T-helper 2 cell treated with Interferon-gamma antibody and Interleukin-4, amounts not matched to agents 5 μg/mL and 100 μg/mL, for 36 hours (primary cell): ENCODE results near the gene PNPLA7.
"Not testable (repeated sequence)": the region's sequence is repeated elsewhere in the genome, so short reads cannot be mapped to it uniquely, and the experiment has no call there.

Experiments
- DNase-seq: peaks from one replicate; pipeline ENCODE4 v3.0.0; 2021; ENCODE audit warnings: low spot score
- H3K27ac Mint-ChIP-seq: one replicate; pipeline ENCODE4 v1.8.0; 2021; ENCODE audit warnings: mild to moderate bottlenecking, mixed read lengths
- H3K27me3 Mint-ChIP-seq: one replicate; pipeline ENCODE4 v1.8.0; 2021; ENCODE audit warnings: low read depth, mixed read lengths
- H3K36me3 Mint-ChIP-seq: one replicate; pipeline ENCODE4 v1.8.0; 2021; ENCODE audit warnings: low read depth, mixed read lengths
- H3K4me1 Mint-ChIP-seq: one replicate; pipeline ENCODE4 v1.8.0; 2021; ENCODE audit warnings: low read depth, mixed read lengths
- H3K4me3 Mint-ChIP-seq: one replicate; pipeline ENCODE4 v1.8.0; 2022; ENCODE audit warnings: mild to moderate bottlenecking, moderate library complexity, mixed read lengths
- H3K9me3 Mint-ChIP-seq: one replicate; pipeline ENCODE4 v1.8.0; 2021; ENCODE audit warnings: mixed read lengths

Gene PNPLA7

DNA sequence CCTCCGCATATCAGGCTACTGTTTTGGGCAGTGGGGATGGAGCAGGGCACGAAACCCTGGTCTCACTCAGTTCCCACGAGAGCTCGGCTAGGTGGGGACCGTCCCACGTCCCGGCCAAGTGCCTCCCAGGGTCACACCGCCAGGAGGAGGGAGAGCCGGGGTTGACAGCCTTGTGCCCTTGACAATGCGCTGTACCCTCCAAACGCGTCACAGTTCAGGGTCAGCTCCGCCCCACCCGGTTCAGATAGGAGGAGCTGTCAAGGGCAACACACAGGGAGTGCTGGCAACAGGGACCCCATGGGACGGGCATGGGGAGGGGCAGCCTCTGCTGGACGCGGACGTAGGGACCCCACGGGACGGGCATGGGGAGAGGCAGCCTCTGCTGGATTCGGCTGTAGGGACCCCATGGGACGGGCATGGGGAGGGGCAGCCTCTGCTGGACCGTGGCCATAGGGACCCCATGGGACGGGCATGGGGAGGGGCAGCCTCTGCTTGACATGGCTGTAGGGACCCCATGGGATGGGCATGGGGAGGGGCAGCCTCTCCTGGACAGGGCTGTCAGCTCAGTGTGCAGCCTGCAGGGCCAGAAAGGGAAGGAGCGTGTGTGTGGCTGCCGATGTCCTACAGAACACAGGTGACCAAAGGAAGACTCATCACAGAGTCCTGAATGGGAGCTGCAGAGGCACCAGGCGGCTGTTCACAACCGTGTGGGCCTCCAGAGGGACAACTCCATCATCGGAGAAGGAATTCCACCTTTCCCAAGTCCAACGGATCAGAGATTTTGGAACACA is 29.4 kb downstream of the PNPLA7 start:
- H3K4me3 Mint-ChIP-seq, result no peak overlapping the region
- H3K27me3 Mint-ChIP-seq, result no peaks in the 10 kb centered on the region
- DNase-seq, result no peak
- no peaks in the 10 kb centered on the region for H3K36me3 Mint-ChIP-seq
- no peak overlapping the region for H3K27ac Mint-ChIP-seq
- no peaks in the 10 kb centered on the region for H3K9me3 Mint-ChIP-seq
- peaks cover 3% of the 10 kb centered on the region for H3K4me1 Mint-ChIP-seq

DNA sequence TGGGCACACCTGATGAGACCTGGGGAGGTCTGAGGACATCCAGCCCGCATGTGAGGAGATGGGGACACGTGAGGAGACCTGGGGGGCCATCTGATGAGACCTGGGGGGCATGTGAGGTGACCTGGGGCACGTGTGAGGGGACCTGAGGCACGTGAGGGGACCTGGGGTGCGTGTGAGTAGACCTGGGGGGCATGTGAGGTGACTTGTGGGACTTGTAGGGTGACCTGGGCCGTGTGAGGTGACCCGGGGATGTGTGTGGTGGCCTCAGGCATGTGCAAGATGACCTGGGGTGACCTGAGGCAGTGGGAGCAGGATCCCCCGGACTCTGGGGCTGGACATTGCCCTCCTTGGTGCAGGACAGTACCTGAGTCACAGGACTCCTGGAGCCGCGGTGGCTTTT is 30.6 kb downstream of the PNPLA7 start:
- H3K27ac Mint-ChIP-seq, result no peak overlapping the region

GRCh38 chr9:137518661-137519459 is 31.3 kb downstream of the PNPLA7 start:
- not testable (repeated sequence) for H3K4me1 Mint-ChIP-seq, DNase-seq, H3K9me3 Mint-ChIP-seq, H3K4me3 Mint-ChIP-seq, H3K36me3 Mint-ChIP-seq, H3K27ac Mint-ChIP-seq, H3K27me3 Mint-ChIP-seq

More for the DNA sequence above, 30.6 kb downstream of the PNPLA7 start:
- no peak for DNase-seq
- Mint-ChIP-seq H3K4me1 (no peaks in the 10 kb centered on the region), H3K36me3 (no peaks in the 10 kb centered on the region), H3K27me3 (no peaks in the 10 kb centered on the region), H3K4me3 (no peak overlapping the region), H3K9me3 (no peaks in the 10 kb centered on the region)

DNA sequence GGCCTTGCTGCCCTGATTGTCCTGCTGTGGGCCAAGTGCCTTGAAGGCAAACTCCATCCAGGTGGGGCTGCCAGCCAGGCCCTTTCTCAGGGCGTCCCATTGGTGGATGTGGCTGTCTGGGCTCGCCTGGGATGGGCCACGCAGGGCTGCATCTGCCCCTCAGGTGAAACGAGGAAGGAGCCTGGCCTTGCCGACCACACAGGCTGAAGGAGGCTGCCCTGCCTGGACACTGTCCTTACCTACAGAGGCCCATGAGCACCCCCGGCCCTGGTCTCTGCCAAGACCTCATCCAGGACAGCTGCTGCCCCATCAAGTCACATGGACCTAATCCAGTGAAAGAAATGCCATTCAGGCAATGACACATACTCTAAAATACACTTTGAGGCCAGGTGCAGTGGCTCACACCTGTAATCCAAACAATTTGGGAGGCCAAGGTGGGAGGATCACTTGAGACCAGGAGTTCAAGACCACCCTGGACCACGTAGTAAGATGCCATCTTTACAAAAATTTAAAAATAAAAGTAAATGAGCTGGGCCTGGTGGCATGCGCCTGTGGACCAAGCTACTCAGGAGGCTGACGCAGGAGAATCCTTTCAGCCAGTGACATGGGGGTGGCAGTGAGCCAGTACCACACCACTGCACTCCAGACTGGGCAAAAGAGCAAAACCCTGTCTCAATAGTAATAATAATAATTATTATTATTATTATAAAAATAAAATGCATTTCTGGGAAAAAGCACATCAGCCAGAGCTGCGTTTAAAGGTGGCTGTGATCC is 33.9 kb downstream of the PNPLA7 start:
- H3K27me3 Mint-ChIP-seq, result no peaks in the 10 kb centered on the region
- H3K27ac Mint-ChIP-seq, result no peak overlapping the region
- no peak overlapping the region for H3K4me3 Mint-ChIP-seq
- no peak for DNase-seq
- no peaks in the 10 kb centered on the region for H3K9me3 Mint-ChIP-seq
- H3K36me3 Mint-ChIP-seq, result no peaks in the 10 kb centered on the region
- no peaks in the 10 kb centered on the region for H3K4me1 Mint-ChIP-seq

DNA sequence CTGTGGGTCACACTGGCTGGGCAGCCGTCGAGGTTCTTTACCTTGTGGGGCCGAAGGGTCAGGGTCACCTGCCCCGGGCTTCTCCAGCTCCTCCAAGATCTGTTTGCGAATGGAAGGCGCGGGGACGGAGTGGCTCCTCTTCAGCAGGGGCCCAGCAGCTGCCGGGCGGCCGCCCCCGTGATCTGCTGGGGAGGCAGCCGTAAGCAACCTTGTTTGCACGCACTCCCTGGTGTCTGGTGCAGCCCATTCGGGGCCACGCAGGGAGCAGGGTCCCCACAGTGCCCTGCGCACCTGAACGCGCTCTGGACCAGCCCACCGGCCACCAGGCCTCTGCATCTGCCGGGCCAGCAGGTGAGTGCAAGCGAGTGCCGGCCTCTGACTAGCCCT is 34.9 kb downstream of the PNPLA7 start:
- DNase-seq, result no peak
- Mint-ChIP-seq H3K36me3 (no peaks in the 10 kb centered on the region), H3K27me3 (no peaks in the 10 kb centered on the region), H3K4me3 (no peak overlapping the region), H3K9me3 (no peaks in the 10 kb centered on the region), H3K27ac (no peak overlapping the region), H3K4me1 (no peaks in the 10 kb centered on the region)

DNA sequence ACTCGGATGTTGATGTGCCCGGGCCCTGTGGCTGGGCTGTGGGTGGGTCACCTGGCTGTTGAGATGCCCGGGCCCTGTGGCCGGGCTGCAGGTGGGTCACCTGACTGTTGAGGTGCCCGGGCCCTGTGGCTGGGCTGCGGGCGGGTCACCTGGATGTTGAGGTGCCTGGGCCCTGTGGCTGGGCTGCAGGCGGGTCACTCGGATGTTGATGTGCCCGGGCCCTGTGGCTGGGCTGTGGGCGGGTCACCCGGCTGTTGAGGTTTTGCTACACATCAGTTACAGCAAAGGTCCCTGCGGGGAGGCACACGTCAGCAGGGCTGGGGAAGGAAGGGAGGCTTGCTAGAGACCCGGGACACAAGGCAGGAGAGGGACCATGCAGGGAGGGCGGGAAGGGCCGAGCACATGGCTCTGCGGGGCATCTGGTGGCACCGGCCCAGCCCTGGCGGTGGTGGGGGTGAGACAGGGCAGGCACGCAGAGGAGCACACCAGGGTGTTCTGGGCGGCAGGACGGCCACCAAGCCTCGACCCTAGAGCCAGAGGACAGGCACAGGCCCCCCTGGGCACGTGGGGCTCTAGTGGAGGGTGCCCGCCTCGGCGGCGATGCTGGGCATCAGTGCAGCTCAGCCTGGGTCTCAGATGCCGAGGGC is 35.4 kb downstream of the PNPLA7 start:
- Mint-ChIP-seq H3K36me3 (no peaks in the 10 kb centered on the region), H3K27me3 (no peaks in the 10 kb centered on the region), H3K4me3 (no peak overlapping the region), H3K9me3 (no peaks in the 10 kb centered on the region), H3K27ac (no peak overlapping the region), H3K4me1 (no peaks in the 10 kb centered on the region)
- no peak for DNase-seq

DNA sequence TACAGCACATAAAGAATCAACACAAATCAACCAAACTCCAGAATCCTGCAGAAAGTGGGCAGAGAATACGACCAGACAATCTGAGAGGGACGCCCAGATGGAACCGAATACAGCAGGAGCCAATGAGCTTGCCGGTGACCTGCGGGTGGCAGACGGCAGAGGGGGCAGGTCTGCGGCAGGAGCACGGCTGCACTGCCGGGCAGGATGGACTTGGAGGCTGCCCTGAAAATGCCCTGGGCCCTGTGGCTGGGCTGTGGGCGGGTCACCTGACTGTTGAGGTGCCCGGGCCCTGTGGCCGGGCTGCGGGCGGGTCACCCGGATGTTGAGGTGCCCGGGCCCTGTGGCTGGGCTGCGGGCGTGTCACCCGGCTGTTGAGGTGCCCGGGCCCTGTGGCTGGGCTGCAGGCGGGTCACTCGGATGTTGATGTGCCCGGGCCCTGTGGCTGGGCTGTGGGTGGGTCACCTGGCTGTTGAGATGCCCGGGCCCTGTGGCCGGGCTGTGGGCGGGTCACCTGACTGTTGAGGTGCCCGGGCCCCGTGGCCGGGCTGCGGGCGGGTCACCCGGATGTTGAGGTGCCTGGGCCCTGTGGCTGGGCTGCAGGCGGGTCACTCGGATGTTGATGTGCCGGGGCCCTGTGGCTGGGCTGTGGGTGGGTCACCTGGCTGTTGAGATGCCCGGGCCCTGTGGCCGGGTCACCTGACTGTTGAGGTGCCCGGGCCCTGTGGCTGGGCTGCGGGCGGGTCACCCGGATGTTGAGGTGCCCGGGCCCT is 36.2 kb downstream of the PNPLA7 start:
- H3K4me3 Mint-ChIP-seq, H3K36me3 Mint-ChIP-seq, H3K27me3 Mint-ChIP-seq, H3K9me3 Mint-ChIP-seq, H3K27ac Mint-ChIP-seq, DNase-seq, H3K4me1 Mint-ChIP-seq: not testable (repeated sequence)

DNA sequence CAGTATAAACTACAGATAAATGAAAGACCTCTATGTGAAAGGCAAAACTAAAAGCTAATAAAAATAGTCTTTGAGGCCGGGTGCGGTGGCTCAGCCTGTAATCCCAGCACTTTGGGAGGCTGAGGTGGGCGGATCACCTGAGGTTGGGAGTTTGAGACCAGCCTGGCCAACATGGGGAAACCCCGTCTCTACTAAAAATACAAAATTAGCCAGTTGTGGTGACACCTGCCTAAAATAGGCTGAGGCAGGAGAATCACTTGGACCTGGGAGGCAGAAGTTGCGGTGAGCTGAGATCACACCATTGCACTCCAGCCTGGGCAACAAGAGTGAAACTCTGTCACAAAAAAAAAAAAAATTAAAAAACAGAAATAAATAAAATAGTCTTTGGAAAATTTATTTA is 37.1 kb downstream of the PNPLA7 start:
- H3K4me3 Mint-ChIP-seq, H3K4me1 Mint-ChIP-seq, DNase-seq, H3K27me3 Mint-ChIP-seq, H3K9me3 Mint-ChIP-seq, H3K36me3 Mint-ChIP-seq, H3K27ac Mint-ChIP-seq: not testable (repeated sequence)

DNA sequence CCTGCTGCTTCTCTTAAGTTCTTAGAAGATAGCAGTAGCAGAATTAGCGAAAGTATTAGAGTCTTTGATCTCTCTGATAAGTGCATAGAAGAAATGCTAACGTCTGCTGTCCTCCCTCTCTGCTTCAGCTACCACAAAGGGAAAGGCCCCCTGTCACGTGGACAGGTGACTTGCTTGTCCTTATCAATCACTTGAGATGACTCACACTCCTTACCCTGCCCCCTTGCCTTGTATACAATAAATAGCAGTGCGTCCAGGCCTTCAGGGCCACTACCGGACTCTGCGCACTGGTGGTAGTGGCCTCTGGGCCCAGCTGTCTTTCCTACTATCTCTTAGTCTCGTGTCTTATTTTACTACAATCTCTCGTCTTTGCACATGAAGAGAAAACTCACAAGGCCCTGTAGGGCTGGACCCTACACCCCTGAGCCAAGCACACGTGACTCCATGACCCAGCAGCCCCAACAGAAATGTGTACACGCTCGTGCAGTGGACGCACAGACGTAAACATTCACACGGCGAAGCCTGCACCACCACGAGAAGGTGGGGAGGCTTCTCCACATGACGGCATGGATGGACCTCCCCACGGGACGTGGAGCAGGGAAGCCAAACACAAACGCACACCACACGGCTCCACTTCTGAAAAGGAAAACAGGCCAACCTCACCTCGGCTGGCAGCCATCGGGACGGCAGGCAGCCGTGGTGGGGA is 38.3 kb downstream of the PNPLA7 start:
- Mint-ChIP-seq H3K27ac (no peak overlapping the region), H3K9me3 (no peaks in the 10 kb centered on the region), H3K4me1 (no peaks in the 10 kb centered on the region), H3K4me3 (no peak overlapping the region), H3K27me3 (no peaks in the 10 kb centered on the region), H3K36me3 (no peaks in the 10 kb centered on the region)
- DNase-seq, result no peak

GRCh38 chr9:137511126-137511525 is 39.1 kb downstream of the PNPLA7 start:
- H3K4me1 Mint-ChIP-seq, H3K4me3 Mint-ChIP-seq, H3K36me3 Mint-ChIP-seq, H3K9me3 Mint-ChIP-seq, H3K27ac Mint-ChIP-seq, H3K27me3 Mint-ChIP-seq, DNase-seq: not testable (repeated sequence)

DNA sequence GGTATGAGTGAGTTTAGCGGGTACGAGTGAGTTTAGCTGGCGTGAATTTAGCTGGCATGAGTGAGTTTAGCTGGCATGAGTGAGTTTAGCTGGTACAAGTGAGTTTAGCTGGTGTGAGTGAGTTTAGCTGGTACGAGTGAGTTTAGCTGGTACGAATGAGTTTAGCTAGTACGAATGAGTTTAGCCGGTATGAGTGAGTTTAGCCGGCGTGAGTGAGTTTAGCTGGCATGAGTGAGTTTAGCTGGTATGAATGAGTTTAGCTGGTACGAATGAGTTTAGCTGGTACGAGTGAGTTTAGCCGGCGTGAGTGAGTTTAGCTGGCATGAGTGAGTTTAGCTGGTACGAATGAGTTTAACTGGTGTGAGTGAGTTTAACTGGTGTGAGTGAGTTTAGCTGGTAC is 41.0 kb downstream of the PNPLA7 start:
- H3K9me3 Mint-ChIP-seq, result no peaks in the 10 kb centered on the region
- H3K36me3 Mint-ChIP-seq, result no peaks in the 10 kb centered on the region
- H3K4me3 Mint-ChIP-seq, result no peak overlapping the region
- H3K27me3 Mint-ChIP-seq, result no peaks in the 10 kb centered on the region
- no peaks in the 10 kb centered on the region for H3K4me1 Mint-ChIP-seq
- no peak for DNase-seq
- no peak overlapping the region for H3K27ac Mint-ChIP-seq

GRCh38 chr9:137506702-137507171 is 43.5 kb downstream of the PNPLA7 start:
- Mint-ChIP-seq H3K9me3 (peaks cover 6% of the 10 kb centered on the region), H3K27me3 (no peaks in the 10 kb centered on the region), H3K36me3 (peaks cover 5% of the 10 kb centered on the region), H3K4me1 (no peaks in the 10 kb centered on the region), H3K27ac (no peak overlapping the region), H3K4me3 (no peak overlapping the region)
- DNase-seq, result no peak

GRCh38 chr9:137506274-137506673 is 43.9 kb downstream of the PNPLA7 start:
- Mint-ChIP-seq H3K9me3 (peaks cover 8% of the 10 kb centered on the region), H3K4me3 (no peak overlapping the region), H3K27ac (no peak overlapping the region), H3K36me3 (peaks cover 5% of the 10 kb centered on the region), H3K27me3 (no peaks in the 10 kb centered on the region), H3K4me1 (no peaks in the 10 kb centered on the region)
- no peak for DNase-seq
